GM19099 (cell line): Measurements from ENCODE around the gene AKIRIN2.

ENCODE experiments used
- POLR2A ChIP-seq: IDR thresholded peaks from 3 replicates; pipeline ENCODE4 v1.6.1; 2011; ENCODE audit warnings: low read depth; ENCODE audit not compliant: insufficient read length; ENCODE audit errors: extremely low read depth

AKIRIN2 gene

GRCh38 chr6:87701676-87702588, at the start of gene AKIRIN2:
Gene AKIRIN2 (minus strand): TSS chr6:87702233. CDS start chr6:87701684, 549 bp downstream.
- TF ChIP-seq POLR2A, result peak; percentile 96

DNA sequence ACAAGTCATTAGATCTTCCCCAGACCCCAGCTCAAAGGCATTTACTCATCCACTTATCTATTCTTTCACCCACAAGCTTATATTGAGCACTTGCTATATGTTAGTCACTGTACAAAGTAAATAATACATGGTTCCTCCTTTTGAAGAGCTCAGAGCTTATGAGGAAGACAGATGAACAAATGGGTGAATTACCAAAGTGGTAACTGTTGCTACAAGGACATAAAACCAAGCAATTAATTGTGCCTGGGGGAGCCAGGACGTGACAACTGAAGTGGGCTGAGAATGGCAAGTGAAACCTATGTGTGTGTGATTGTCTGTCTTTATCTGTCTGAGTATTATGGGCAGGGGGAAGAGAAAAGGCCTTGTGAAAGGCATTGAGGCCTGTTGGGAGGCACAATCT, 45.6 kb upstream of the AKIRIN2 start:
- no peak for TF ChIP-seq POLR2A

GRCh38 chr6:87745966-87746721, 44.1 kb upstream of the AKIRIN2 start:
- no peak for TF ChIP-seq POLR2A

DNA sequence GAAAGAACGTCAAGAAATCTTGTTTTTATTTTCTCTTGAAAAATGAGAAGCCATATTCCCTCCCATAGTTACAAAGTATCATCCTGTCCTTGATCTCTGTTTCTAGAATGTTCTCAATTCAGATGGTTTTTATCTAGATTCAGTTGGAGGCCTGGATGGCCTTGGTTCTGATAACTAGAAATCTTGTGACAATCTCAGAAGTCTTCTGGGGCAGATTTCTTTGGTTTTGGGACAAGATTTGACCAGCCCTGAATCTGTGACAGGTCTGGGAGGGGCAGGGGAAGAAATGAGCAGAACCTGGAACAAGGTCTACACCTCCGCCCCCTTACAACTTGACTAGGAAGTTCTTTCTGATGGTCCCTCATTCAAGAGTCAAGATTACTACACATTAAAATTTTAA, 41.4 kb upstream of the AKIRIN2 start:
- no peak for TF ChIP-seq POLR2A

DNA sequence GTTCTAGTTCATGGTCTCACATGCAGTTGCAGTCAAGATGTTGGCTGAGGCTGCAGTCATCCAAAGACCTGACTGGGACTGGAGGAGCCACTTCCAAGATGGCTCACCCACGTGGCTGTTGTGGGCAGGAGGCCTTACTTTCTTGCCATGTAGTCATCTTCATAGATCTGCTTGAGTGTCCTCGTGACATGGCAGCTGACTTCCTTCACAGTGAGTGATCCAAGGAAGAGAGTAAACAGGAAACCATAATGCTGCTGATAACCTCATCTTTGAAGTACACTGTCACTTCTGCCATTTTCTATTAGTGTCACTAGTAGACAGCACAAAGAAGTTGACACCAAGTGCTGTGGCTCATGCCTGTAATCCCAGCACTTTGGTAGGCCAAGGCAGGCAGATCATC, 40.1 kb upstream of the AKIRIN2 start:
- no peak for TF ChIP-seq POLR2A

GRCh38 chr6:87741001-87741650, 39.1 kb upstream of the AKIRIN2 start:
- no peak for TF ChIP-seq POLR2A

DNA sequence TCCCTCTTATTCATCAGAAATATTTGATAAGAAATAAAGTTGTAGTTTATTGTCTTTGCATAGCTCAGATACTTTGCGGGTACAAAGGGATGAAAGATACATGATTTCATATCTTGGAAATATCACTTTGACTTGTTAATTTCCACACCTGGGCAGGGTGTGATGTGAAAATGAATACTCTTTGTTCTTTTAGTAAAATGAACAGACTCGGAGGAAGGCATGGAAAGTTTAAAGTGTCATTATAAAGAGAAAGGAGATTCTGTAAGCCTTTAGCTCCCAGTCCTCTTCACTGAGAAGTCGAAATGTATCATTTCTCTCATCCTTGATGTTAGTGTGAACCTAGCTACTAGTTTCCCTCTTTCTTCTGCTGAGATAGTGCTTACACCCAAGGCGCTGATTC, 36.7 kb upstream of the AKIRIN2 start:
- TF ChIP-seq POLR2A, result no peak

- no peak for TF ChIP-seq POLR2A
These were observed 36.0 kb upstream of the AKIRIN2 start for GRCh38 chr6:87738000-87738399.

DNA sequence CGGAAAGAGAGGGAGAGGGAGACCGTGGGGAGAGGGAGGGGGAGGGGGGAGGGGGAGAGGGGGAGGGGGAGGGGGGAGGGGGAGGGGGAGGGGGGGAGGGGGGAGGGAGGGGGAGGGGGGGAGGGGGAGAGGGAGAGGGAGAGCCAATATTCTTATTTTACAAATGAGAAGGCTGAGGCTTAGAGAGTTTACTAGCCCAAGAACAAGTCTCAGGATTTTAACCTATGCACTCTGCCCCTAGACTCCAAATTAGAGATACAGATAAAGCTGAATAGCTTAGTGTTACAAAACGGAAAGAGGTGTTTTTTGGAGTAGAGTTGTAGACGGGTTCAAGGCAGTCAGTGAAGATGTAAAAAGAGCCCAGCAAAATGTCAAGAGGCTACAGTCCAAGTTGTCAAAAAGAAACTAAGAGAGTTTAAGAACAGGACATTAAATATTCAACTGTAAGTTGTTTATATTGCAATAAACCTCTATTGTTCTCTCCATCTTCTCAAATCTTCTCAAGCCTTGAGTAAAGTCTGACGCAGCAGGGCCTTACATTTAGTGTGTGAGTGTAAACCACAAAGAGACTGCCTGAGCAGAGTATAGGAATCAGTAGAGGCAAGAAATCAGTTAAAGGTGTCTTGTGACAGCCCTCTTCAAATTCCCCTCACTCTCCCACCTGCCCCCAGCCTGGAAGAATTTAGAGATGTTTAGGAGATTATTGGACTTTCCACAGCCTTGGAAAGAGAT, 34.9 kb upstream of the AKIRIN2 start:
- TF ChIP-seq POLR2A, result no peak

DNA sequence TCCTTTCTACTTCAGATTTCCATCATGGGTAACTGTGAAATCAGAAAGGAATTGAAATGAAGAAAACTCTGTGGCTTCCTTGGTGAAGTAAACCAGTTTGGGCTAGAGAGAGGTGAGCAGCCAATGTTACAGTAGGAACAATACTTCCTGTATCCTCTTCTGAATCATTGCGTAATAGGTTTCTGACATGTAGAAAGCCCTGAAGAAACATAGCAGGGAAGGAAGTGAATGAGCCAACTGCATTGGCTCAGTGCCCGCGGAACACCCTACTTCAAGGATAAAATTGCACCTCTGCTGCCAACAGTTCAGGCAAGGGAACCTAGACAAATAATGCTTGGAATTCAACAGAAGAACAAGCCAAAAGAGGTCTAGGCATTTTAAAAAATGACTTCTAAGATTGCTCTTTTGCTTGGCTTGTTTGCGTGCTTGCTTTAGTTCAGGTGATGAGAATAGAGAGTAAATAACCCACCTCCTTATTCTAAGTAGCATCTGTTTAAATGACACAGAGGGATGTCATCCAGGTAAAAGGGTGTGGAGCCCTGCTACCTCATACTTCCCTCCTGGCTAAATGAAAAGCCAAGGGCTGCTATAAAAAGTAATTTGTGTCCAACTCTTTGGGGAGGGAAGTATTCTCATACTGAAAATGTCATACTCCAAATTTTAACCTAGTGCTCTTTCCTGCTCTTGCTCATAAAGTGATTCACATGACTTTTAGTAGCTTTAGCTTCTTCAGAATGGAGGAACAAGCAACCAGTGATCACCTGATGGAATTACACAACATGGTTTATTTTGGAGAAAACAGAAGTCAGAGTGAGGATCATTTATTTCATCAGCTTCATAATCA, 30.0 kb upstream of the AKIRIN2 start:
- TF ChIP-seq POLR2A, result no peak

- TF ChIP-seq POLR2A, result no peak
These were observed 29.0 kb upstream of the AKIRIN2 start for GRCh38 chr6:87731080-87731479.

GRCh38 chr6:87729965-87730719, 28.1 kb upstream of the AKIRIN2 start:
- TF ChIP-seq POLR2A, result no peak

- no peak for TF ChIP-seq POLR2A
These were observed 26.7 kb upstream of the AKIRIN2 start for GRCh38 chr6:87728706-87729105.
